ENCODE results near the gene GRIN2C. TPM values are rescaled to one million over a fixed set of nuclear protein-coding genes. Genes with fewer than 3 reads are reported as not detected.

The GRIN2C gene
- total and polyA plus RNA-seq, 2 donors (not counting 1 experiment from before 2014, with no cell fraction given), result 0.03 TPM; not detected in 1

DNA sequence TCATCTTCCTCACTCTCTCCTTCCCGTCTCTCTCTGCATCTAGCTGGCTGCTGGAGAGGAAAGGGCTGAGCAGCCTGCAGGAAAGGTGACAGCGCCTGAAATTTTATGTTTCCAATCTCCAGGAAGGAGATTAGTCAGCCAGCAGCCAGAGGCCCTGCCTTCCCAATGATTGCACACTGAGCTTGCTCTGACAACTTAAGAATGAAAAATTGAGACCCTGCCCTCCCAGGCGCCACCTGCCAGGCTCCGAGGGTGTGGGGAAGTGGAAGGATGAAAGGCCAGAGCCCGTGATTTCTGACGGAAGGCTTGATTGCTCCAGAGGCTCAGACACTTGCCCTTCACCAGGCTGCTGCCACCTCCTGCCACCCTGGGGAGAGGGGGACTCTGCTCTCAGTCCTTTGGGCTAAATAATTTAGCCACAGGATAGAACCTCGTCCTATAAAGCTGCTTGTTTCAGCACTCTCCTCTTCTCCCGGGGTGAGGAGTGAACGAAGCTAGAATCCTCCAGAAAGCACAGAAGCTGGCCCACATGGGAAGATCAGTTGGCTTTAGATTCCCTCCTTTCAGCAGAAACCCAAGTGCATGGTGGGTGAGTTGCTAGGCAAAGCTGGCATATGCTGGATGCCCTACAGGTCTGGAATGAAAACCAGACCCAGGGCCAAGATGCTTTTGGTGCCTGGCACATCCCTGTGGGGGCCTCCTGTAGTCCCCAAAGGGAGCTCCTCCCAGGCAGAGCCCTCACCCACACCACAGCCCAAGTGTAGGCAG is 33.5 kb downstream of the GRIN2C start:
- H3K4me3 ChIP-seq (ENCODE audit: control extremely low read depth in 1 of 5, extremely low read depth in 1 of 5, insufficient read depth in 1 of 5, low read depth in 2 of 5, low read length in 4 of 5), result no peak overlapping the region
- Mint-ChIP-seq H3K4me1 (no peaks in the 10 kb centered on the region), H3K4me3 (no peak overlapping the region), H3K9me3 (ENCODE audit: insufficient read depth) (no peaks in the 10 kb centered on the region), H3K27ac (no peak overlapping the region), H3K27me3 (no peaks in the 10 kb centered on the region)
- DNase-seq (no peak), ATAC-seq (ENCODE audit: low read depth) (no peak)
- H3K4me2 ChIP-seq (replicated peaks; ENCODE audit: low read depth, low read length, poor library complexity, severe bottlenecking), result no peak overlapping the region
- H2AFZ ChIP-seq (ENCODE audit: insufficient read depth, low read depth, low read length, poor library complexity, severe bottlenecking), result no peak overlapping the region
- peaks cover 0 to 5% (median 0%) of the 10 kb centered on the region in 3 donors for H3K9me3 ChIP-seq (ENCODE audit: control extremely low read depth in 1 of 3, control insufficient read depth in 2 of 3, insufficient read depth in 1 of 3, low read length in 2 of 3)
- H3K9ac ChIP-seq (ENCODE audit: low read length), result no peak overlapping the region
- ChIA-PET CTCF (no interaction called here), POLR2A (interaction anchor here (0.6 kb wide), 1 partner anchor 377 kb away, joined by 3 read pairs; no protein-coding TSS in a partner anchor)
- H3K27ac ChIP-seq (ENCODE audit: low read length in 2 of 2), result no peak overlapping the region
- 92% methylated on average over 8 of the region's 9 CpGs for WGBS (ENCODE audit: insufficient coverage)
- H3K36me3 ChIP-seq (replicated peaks in 1 of 2; ENCODE audit: control extremely low read depth in 1 of 2, control insufficient read depth in 1 of 2, extremely low read depth in 1 of 2, insufficient read depth in 2 of 2, low read length in 1 of 2), result peaks cover 0 to 10% of the 10 kb centered on the region in 2 experiments
- no peaks in the 10 kb centered on the region for H4K20me1 ChIP-seq (ENCODE audit: control insufficient read depth, insufficient read depth, low read length, poor library complexity, severe bottlenecking)
- no peaks in the 10 kb centered on the region for H3K4me1 ChIP-seq (ENCODE audit: control insufficient read depth in 2 of 2, insufficient read depth in 2 of 2, low read length in 2 of 2)
- no peaks in the 10 kb centered on the region for H3K27me3 ChIP-seq (replicated peaks in 1 of 4; ENCODE audit: control extremely low read depth in 1 of 4, control insufficient read depth in 3 of 4, insufficient read depth in 4 of 4, low read length in 3 of 4)
- intact Hi-C loops (cut with micrococcal nuclease), result no loop called here
- H3K79me2 ChIP-seq (ENCODE audit: control insufficient read depth, insufficient read depth, low read length), result no peaks in the 10 kb centered on the region
- TF ChIP-seq, protein P1, sequence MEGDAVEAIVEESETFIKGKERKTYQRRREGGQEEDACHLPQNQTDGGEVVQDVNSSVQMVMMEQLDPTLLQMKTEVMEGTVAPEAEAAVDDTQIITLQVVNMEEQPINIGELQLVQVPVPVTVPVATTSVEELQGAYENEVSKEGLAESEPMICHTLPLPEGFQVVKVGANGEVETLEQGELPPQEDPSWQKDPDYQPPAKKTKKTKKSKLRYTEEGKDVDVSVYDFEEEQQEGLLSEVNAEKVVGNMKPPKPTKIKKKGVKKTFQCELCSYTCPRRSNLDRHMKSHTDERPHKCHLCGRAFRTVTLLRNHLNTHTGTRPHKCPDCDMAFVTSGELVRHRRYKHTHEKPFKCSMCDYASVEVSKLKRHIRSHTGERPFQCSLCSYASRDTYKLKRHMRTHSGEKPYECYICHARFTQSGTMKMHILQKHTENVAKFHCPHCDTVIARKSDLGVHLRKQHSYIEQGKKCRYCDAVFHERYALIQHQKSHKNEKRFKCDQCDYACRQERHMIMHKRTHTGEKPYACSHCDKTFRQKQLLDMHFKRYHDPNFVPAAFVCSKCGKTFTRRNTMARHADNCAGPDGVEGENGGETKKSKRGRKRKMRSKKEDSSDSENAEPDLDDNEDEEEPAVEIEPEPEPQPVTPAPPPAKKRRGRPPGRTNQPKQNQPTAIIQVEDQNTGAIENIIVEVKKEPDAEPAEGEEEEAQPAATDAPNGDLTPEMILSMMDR (IDR thresholded peaks at IDR 0.05), result no peak
- no peak for TF ChIP-seq EZH2 (IDR thresholded peaks at IDR 0.05; ENCODE audit: borderline replicate concordance, insufficient read depth, low read depth, low read length, poor library complexity, severe bottlenecking)

GRCh38 chr17:74824961-74825627 is 34.6 kb downstream of the GRIN2C start:
- H3K4me1 ChIP-seq (ENCODE audit: control insufficient read depth in 2 of 2, insufficient read depth in 2 of 2, low read length in 2 of 2), result no peaks in the 10 kb centered on the region
- Mint-ChIP-seq H3K27me3 (no peaks in the 10 kb centered on the region), H3K9me3 (ENCODE audit: insufficient read depth) (no peaks in the 10 kb centered on the region), H3K4me3 (no peak overlapping the region), H3K4me1 (no peaks in the 10 kb centered on the region), H3K27ac (no peak overlapping the region)
- no peaks in the 10 kb centered on the region for H3K27me3 ChIP-seq (replicated peaks in 1 of 4; ENCODE audit: control extremely low read depth in 1 of 4, control insufficient read depth in 3 of 4, insufficient read depth in 4 of 4, low read length in 3 of 4)
- WGBS (ENCODE audit: insufficient coverage), result 98% methylated on average over 10 of the region's 11 CpGs
- no peak overlapping the region for H3K27ac ChIP-seq (ENCODE audit: low read length in 2 of 2)
- H3K4me3 ChIP-seq (ENCODE audit: control extremely low read depth in 1 of 5, extremely low read depth in 1 of 5, insufficient read depth in 1 of 5, low read depth in 2 of 5, low read length in 4 of 5), result no peak overlapping the region
- no peak overlapping the region for H3K4me2 ChIP-seq (replicated peaks; ENCODE audit: low read depth, low read length, poor library complexity, severe bottlenecking)
- peaks cover 0 to 10% of the 10 kb centered on the region in 2 experiments for H3K36me3 ChIP-seq (replicated peaks in 1 of 2; ENCODE audit: control extremely low read depth in 1 of 2, control insufficient read depth in 1 of 2, extremely low read depth in 1 of 2, insufficient read depth in 2 of 2, low read length in 1 of 2)
- TF ChIP-seq, protein P1 (IDR thresholded peaks at IDR 0.05), result no peak
- no peak for TF ChIP-seq EZH2 (IDR thresholded peaks at IDR 0.05; ENCODE audit: borderline replicate concordance, insufficient read depth, low read depth, low read length, poor library complexity, severe bottlenecking)
- POLR2A ChIA-PET, result interaction anchor here (0.6 kb wide), 1 partner anchor 378 kb away, joined by 3 read pairs; no protein-coding TSS in a partner anchor
- no peaks in the 10 kb centered on the region for H3K9me3 ChIP-seq (ENCODE audit: control extremely low read depth in 1 of 3, control insufficient read depth in 2 of 3, insufficient read depth in 1 of 3, low read length in 2 of 3)
- no peak for DNase-seq
- intact Hi-C loops (cut with micrococcal nuclease), result no loop called here
- H3K9ac ChIP-seq (ENCODE audit: low read length), result no peak overlapping the region
- no peaks in the 10 kb centered on the region for H3K79me2 ChIP-seq (ENCODE audit: control insufficient read depth, insufficient read depth, low read length)
- ATAC-seq (ENCODE audit: low read depth), result no peak
- CTCF ChIA-PET, result no interaction called here
- H2AFZ ChIP-seq (ENCODE audit: insufficient read depth, low read depth, low read length, poor library complexity, severe bottlenecking), result no peak overlapping the region
- no peaks in the 10 kb centered on the region for H4K20me1 ChIP-seq (ENCODE audit: control insufficient read depth, insufficient read depth, low read length, poor library complexity, severe bottlenecking)
